HepG2 (cell line): Measurements from ENCODE around the gene ANKRD29. TPM values are rescaled to one million over a fixed set of nuclear protein-coding genes. Genes with fewer than 3 reads are reported as not detected.

Experiments used
- ZBTB40 ChIP-seq, 2 experiments: fragments of 450-650 bp in 1 of 2; sonication (generic) in 1 of 2; formaldehyde crosslinking in 1 of 2; IDR thresholded peaks; 2 replicates each; pipeline versions ENCODE4 v1.6.1 to v1.8.0; 2016 to 2022; ENCODE audit warnings: antibody characterized with exemption in 1 of 2, mild to moderate bottlenecking in 1 of 2, missing genetic modification reagents in 1 of 2
- polyA plus RNA-seq, 8 experiments: library from polyadenylated mRNA; depleted of rRNA in 3 of 8; stranded (reverse) in 7 of 8; unstranded in 1 of 8; fragments of >200 nt; fragmentation: Illumina TruSeq in 4 of 8; extraction: Trizol in 4 of 8; gene quantifications; 2 replicates each; pipeline versions ENCODE4 v1.2.1 to v1.2.3, GENCODE V29; 2011 to 2016; ENCODE audit warnings: low read depth in 4 of 8, missing spikeins in 1 of 8, mixed read lengths in 1 of 8; ENCODE audit not compliant: insufficient read depth in 1 of 8
- total RNA-seq, 5 experiments: library from RNA; depleted of rRNA; stranded (reverse); fragments of >200 nt; fragmentation: Illumina TruSeq; extraction: Trizol; gene quantifications; 2 replicates each; pipeline ENCODE4 v1.2.3, GENCODE V29; 2016; ENCODE audit warnings: low read depth in 1 of 5
- TF ChIP-seq, protein P1 (sequence below): sonication (generic); formaldehyde crosslinking; IDR thresholded peaks from 2 replicates; pipeline ENCODE4 v1.4.0; 2020; ENCODE audit warnings: missing genetic modification reagents

Gene ANKRD29
- total and polyA plus RNA-seq, 2 of the 13 experiments (the other 11 are each of a cell fraction or from before 2014, with no cell fraction given): not detected

DNA sequence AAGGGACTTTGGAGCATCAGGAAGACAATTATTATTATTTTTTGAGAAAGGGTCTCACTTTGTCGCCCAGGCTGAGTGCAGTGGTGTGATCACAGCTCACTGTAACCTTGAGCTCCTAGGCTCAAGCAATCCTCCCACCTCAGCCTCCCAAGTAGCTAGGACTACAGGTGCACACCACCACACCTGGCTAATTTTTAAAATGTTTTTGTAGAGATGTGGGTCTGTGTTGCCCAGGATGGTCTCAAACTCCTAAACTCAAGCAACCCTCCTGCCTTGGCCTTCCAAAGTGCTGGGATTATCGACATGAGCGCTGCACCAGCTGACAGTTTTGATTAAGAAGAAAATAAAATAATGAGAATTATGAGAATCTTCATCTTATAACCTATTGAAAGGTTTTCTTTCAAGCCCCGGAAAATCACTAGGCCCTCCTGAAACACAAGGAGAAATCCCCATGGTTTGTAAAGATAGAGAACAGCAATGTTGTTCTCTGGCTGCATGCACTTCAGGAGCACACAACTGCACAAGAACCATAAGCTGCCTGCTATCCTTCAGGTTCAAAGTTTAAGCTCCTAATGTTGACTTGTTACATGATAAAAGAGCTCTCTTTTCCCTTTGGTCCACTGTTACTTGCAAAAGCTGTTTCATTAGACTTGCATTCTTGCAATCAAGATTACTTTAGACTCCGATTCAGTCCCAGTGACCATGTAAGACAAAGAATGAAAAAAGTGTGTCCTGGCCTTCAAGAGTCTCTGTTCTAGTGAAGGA, 93.2 kb downstream of the ANKRD29 start (continued):
- no peak for TF ChIP-seq ZBTB40 (IDR thresholded peaks at IDR 0.05)
- TF ChIP-seq ZBTB40 (CRISPR knock-in tag; IDR thresholded peaks at IDR 0.05): no peak
- TF ChIP-seq, protein P1, sequence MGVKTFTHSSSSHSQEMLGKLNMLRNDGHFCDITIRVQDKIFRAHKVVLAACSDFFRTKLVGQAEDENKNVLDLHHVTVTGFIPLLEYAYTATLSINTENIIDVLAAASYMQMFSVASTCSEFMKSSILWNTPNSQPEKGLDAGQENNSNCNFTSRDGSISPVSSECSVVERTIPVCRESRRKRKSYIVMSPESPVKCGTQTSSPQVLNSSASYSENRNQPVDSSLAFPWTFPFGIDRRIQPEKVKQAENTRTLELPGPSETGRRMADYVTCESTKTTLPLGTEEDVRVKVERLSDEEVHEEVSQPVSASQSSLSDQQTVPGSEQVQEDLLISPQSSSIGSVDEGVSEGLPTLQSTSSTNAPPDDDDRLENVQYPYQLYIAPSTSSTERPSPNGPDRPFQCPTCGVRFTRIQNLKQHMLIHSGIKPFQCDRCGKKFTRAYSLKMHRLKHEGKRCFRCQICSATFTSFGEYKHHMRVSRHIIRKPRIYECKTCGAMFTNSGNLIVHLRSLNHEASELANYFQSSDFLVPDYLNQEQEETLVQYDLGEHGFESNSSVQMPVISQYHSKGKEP: no peak
